ENCODE results near the gene SEC16B.
A peak's percentile ranks its signal among the peaks of the same experiment; 100 is the strongest.

The SEC16B gene

DNA sequence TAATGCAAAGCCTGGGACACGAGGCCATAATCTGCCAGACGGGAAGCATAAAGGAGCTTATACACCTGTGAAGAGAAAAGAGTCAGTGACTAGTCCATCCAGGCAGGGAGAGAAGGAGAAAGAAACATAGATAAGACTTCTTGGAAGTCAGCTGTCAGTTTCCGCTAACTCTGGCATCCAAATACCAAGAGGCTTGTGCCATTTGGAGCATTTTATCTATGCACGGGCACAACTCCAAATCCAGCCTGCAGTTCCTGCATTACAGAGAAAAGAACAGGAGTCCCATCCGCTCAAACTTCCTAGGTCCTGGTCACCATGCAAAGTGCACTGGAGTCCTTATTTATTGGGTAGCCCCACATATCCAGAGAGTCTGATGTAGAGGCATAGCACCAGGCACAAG is 27.9 kb downstream of the SEC16B start:
- DNase-seq (ENCODE audit: low spot score) = no peak

- DNase-seq (ENCODE audit: low spot score) = no peak
Measured at GRCh38 chr1:177940682-177941081, 29.2 kb downstream of the SEC16B start.

DNA sequence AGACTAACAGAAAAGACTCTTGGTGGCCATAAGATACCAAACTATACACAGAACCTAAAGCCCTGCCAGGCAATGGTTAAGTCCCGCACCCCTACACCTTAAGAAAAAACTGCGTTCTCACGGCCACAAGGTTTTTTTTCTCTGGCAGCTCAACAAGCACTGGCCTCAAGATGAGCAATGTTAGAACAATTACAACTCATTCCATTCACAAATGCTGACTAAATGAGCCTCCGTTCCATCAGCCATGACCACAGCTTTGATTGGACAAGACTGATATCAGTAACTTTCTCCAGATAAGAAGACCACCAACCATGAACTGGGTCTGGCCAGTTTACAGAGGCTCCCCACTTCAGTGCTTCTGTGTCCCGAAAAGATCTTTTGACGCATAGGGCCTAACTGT is 31.9 kb downstream of the SEC16B start:
- no peak for DNase-seq (ENCODE audit: low spot score)

DNA sequence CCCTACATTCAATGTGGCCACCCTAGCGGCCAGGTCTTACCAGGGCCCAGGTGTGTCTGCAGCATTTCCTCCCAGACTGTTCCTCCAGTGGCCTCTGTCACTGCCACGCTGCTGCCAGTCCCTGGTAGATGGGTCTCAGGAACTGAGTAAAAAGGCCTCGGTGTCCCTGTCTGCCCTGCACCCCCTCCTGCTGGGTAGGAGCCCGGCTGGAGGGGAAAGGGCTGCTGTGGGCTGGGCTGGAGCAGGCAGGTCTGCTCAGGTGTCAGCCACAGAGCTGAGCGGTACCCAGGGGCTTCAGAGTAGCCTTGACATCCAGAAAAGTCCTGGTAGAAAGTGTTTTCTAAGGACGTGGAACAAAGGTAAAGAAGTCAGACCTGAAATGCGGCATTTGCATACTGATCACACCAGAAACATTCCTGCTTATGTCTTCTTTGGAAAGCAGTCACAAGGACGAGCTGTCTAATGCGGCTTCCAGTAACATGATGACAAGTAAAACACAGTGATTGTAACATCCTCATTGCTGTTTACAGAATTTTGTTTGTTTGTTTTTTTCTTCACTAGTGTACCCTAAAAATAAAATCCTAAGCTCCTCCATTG is 32.6 kb downstream of the SEC16B start:
- no peak for DNase-seq (ENCODE audit: low spot score)

DNA sequence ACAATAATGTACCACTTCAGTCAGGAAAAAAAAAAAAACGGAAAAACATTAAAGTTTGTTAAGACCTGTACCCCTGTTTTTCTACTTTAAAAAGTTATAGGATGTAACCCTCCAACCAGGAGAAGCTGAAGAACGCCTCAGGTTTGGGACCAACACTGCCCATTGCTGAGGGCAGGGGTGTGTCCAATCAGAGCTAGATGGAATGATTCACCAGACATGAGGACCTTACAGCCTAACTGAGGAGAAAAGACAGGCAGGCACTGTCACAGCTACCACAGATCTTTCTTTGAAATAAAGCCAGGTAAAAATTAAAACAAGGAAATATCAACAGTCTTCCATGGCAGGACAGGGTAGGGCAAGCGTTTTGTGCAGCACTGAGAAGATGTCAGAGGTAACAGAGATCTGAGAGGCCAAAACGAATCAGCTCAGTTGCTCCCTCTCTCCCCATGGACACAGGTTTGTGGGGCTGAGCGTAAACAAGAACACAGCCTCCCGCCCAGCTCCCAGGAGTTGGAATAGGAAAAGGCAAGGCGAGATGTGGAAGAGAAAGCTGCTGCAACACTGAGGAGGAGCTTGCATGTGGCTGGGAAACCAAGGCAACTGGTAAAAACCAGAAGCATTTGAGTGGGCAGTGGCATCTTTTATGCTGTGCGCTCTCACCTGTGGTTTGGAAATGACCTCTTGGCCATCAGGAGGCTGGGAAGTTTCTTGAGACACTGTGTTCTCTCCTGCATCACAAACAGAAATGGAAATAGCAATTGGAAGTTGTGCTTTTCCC is 34.0 kb downstream of the SEC16B start:
- no peak for DNase-seq (ENCODE audit: low spot score)

GRCh38 chr1:177934927-177935326 is 34.9 kb downstream of the SEC16B start:
- no peak for DNase-seq (ENCODE audit: low spot score)

GRCh38 chr1:177934461-177934860 is 35.4 kb downstream of the SEC16B start:
- DNase-seq (ENCODE audit: low spot score) = no peak

DNA sequence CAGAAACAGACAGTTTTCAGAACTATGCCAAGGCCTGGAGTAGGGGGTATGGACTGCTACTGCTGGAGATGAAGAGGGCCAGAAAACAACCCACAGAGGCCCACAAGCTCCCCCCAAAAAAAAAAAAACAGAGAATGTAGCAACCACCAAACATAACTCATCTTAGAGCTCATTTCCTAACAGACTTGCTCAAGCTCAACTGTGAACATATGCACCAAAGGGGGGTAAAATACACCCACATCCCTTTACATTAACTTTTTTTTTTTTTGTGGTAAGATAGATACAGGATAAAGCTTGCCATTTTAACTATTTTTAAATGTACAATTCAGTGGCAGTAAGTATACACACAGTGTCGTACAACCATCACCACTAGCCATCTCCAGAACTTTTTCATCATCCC is 36.0 kb downstream of the SEC16B start:
- no peak for DNase-seq (ENCODE audit: low spot score)

DNA sequence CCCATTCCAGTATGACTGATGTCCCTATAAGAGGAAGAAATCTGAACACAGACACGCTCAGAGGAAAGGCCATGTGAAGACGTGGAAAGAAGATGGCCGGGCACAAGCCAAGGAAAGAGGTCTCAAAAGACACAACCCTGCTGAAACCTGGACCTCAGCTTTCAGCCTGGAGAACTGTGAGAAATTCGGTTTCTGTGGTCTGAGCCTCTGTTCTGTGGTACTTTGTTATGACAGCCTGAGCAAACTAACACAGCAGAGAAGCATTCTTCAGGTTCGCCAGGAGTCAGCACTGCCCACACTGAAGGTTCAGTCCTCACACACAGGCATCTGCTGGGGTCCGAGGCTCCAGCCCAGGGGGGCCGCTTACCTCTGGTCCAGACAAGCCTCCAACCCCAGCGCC is 37.7 kb downstream of the SEC16B start:
- no peak for DNase-seq (ENCODE audit: low spot score)

GRCh38 chr1:177928952-177929351 is 40.9 kb downstream of the SEC16B start:
- DNase-seq (ENCODE audit: low spot score) = no peak

DNA sequence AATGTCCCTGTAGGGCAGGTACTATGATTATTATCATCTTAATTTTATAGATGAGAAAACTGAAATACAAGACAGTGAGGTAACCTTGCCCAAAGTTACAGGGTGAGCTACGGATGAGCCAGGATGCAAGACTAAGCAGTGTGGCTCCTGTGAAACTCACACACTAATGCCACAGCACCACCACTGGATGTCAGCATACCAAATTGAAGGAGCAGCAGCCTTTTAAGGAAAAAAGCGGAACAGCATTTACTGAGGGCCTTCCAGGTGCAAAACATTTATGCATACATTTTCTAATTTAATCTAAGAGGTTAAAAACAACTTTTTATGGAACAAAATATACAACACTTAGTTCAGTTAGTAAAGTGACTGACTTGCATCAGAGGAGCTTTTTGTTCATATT is 41.7 kb downstream of the SEC16B start:
- no peak for DNase-seq (ENCODE audit: low spot score)

- DNase-seq (ENCODE audit: low spot score) = no peak
Measured at GRCh38 chr1:177927021-177927596, 42.7 kb downstream of the SEC16B start.

- DNase-seq (ENCODE audit: low spot score) = no peak
Measured at GRCh38 chr1:177926201-177926600, 43.7 kb downstream of the SEC16B start.

GRCh38 chr1:177925006-177925405 is 44.9 kb downstream of the SEC16B start:
- DNase-seq (ENCODE audit: low spot score) = no peak

DNA sequence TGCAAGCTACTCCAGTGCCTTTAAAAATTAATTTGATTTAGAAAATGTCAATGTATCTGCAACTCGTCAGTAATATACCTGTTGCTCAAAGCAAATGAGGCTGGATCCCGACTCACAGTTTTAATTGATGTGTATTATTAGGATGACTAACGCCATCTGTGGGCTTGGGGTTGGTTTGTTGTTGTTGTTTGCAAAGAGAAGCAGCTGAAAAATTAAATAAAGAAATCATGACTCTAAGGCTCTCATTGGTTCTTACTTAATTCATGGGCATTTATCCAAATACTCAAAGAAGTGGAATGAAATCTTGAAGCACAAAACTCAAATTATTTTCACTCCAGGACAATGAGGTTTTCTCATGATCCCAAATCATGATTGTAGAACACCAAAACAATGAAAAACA is 46.4 kb downstream of the SEC16B start:
- DNase-seq (ENCODE audit: low spot score) = no peak

GRCh38 chr1:177922209-177922608 is 47.6 kb downstream of the SEC16B start:
- no peak for DNase-seq (ENCODE audit: low spot score)

- no peak for DNase-seq (ENCODE audit: low spot score)
Measured at GRCh38 chr1:177921590-177921989, 48.3 kb downstream of the SEC16B start.

- no peak for DNase-seq (ENCODE audit: low spot score)
Measured at GRCh38 chr1:177920091-177920490, 49.8 kb downstream of the SEC16B start.

DNA sequence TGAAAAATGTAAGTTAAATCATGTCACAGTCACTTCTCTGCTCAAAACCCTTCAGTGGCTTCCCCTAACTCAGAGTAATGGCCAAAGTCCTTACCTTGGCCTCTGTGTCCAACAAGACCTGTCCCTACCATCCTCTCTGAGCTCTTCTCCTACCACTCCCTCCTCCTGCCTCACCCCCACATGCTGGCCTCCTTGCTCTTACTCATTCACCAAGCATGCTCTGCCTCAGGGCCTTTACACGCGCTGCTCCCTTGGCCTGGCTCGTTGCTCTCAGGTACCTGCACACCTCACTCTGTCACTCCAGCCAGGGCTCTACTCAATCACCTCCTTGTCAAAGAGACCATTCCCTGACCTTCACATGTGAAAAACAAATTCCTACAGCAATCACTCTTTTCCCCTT is 54.2 kb downstream of the SEC16B start:
- no peak for DNase-seq (ENCODE audit: low spot score)

DNA sequence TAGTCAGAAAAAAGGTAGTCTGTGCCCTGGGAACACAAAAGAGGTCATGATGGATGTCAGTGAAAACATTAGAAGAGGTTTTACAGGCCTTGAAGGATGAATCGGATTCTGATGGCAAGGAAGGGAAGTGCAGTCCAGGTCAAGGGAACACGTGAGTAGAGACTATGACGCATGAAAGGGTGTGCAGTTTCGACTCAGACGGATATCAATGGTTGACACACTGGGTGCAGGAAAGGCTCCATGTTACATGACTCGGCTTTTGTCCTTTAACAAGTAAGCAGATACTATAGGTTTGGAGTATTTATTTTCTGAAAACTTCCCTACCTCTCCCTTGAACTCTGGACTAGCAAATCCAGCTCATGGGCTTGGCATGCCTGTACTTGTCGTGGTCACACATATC is 55.3 kb downstream of the SEC16B start:
- DNase-seq (ENCODE audit: low spot score) = no peak

DNA sequence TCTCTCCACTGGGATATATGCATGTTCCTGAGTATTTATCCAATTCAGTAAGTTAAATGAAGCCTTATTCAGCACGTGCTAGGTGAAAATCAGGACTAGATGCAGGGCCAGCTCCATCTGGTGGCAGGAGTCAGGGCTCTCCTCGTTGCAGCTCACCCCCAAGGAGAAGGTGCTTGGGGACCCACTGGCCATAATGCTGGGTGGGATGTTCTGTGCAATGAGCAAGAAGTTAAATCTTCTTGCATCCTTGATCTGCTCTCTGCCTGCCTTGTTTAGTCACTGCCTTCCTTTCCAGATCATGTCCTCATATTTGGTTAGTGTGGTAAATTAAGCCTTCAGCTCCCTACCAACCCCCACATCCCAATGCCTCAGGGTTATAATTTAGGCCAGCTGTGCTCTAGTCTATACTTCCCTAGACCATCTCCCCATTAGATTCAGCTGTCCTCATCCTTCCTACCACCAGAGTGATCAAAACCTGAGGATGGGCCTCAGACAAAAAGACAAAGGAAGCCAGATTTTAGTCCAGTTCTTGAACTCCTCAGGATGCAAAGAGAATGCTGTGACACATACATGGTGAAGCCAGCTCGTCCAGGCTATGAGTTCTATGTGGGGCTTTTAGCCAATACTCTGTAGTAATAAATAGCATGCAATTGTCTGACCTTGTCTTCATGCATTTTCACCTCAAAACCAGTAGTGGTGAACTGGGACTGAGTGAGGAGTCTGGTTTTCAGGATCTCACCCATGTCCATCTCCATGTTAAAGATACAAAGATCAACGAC is 55.9 kb downstream of the SEC16B start:
- DNase-seq (ENCODE audit: low spot score) = peak; percentile 1

DNA sequence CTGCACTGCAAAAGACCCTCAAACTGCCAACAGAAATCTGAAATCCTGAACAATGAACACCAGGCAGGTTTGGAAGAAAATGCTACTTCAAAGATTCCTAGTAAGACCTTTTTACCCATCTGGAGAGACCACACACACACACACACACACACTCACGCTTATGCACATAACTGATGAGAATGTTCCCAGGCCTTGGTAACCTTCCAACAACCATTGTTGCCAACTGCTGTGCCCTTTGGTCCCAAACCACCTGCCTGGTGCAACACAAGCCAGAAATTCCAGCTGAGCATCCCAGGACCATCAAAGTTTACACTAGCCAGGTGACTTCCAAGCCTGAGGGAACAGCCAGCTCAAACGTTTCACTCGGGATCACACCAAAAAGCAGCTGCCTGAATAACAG is 56.9 kb downstream of the SEC16B start:
- no peak for DNase-seq (ENCODE audit: low spot score)

GRCh38 chr1:177909416-177909815 is 60.4 kb downstream of the SEC16B start:
- no peak for DNase-seq (ENCODE audit: low spot score)

Data from cerebellar cortex (tissue), 1 donor.